ENCODE results near the gene ST6GALNAC1.
A peak's percentile ranks its signal among the peaks of the same experiment; 100 is the strongest.

Gene ST6GALNAC1, protein sequence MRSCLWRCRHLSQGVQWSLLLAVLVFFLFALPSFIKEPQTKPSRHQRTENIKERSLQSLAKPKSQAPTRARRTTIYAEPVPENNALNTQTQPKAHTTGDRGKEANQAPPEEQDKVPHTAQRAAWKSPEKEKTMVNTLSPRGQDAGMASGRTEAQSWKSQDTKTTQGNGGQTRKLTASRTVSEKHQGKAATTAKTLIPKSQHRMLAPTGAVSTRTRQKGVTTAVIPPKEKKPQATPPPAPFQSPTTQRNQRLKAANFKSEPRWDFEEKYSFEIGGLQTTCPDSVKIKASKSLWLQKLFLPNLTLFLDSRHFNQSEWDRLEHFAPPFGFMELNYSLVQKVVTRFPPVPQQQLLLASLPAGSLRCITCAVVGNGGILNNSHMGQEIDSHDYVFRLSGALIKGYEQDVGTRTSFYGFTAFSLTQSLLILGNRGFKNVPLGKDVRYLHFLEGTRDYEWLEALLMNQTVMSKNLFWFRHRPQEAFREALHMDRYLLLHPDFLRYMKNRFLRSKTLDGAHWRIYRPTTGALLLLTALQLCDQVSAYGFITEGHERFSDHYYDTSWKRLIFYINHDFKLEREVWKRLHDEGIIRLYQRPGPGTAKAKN

GRCh38 chr17:76643553-76644148, at the start of gene ST6GALNAC1:
Gene ST6GALNAC1 (minus strand): TSS chr17:76643757. CDS start chr17:76643638, 119 bp downstream.
- no peak for DNase-seq (ENCODE audit: low read depth)
- no peak within 1 kb of the TSS for H3K4me3 ChIP-seq (ENCODE audit: low read depth, low read length)

GRCh38 chr17:76691379-76692191, 48.0 kb upstream of the ST6GALNAC1 start:
- no peak overlapping the region for H3K4me3 ChIP-seq (ENCODE audit: low read depth, low read length)
- DNase-seq (ENCODE audit: low read depth): no peak

DNA sequence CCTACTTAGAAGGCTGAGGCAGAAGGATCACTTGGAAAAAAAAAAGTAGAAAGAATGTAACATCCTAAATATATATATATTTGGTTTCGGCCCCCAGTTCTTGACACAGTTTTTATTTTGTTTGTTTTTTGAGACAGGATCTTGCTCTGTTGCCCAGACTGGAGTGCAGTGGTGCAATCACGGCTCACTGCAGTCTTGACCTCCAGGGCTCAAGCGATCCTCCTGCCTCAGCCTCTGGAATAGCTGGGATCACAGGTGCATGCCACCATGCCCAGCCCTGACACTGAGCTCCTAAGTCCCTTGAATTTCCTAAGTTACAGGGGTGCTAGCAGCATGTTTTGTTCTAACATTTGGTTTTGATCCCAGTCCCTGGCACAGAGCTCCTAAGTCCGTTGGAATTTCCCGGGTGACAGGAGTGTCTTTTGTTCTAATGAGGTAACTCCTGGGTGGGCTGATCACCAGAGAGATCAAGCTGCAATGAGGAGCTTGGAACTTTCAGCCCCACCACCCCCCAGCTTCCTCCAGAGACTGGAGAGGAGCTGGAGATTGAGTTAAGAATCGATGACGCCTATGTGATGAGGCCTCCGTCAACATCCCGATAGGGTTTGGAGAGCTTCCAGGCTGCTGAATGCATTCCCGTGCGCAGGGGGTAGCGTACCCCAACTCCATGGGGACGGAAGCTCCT, 47.2 kb upstream of the ST6GALNAC1 start:
- no peak overlapping the region for H3K4me3 ChIP-seq (ENCODE audit: low read depth, low read length)
- no peak for DNase-seq (ENCODE audit: low read depth)

DNA sequence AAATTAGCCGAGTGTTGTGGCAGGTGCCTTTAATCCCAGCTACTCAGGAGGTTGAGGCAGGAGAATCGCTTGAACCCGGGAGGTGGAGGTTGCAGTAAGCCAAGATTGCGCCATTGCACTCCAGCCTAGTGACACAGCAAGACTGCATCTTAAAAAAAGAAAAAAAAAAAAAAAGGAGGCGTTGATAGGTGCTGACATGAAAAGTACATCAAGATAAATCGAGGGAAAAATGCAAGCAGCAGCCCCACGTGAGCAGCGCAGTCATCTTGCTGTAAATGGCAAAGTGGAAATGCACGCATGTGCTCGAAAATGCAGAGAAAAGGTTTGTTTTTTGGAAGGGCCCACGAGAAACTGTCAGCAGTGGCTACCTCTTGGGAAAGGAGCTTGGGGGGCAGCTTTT, 46.3 kb upstream of the ST6GALNAC1 start:
- no peak for DNase-seq (ENCODE audit: low read depth)
- no peak overlapping the region for H3K4me3 ChIP-seq (ENCODE audit: low read depth, low read length)

- DNase-seq (ENCODE audit: low read depth): no peak
- no peak overlapping the region for H3K4me3 ChIP-seq (ENCODE audit: low read depth, low read length)
Measured at GRCh38 chr17:76688165-76688622, 44.6 kb upstream of the ST6GALNAC1 start.

GRCh38 chr17:76687298-76688164, 44.0 kb upstream of the ST6GALNAC1 start:
- H3K4me3 ChIP-seq (ENCODE audit: low read depth, low read length): no peak overlapping the region
- no peak for DNase-seq (ENCODE audit: low read depth)

- no peak for DNase-seq (ENCODE audit: low read depth)
Measured at GRCh38 chr17:76686538-76687297, 43.2 kb upstream of the ST6GALNAC1 start.

DNA sequence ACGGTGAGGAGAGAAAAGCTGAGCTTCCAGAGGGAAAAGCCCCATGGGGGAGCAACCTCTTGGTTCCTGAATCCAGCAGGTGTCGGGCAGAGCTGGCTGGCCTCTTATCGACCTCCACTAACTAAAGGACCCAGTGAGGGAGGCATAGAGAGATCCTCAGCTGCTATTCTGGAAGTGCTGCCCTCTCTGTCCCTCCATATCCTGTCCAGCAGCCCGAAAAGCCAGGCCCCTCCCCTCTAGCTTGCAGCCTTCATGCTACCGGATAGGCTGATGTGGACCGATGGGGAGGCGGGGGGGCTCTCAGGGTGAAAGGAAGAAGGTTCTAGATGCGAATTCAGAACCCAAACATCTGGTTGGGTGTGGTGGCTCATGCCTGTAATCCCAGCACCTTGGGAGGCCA, 42.3 kb upstream of the ST6GALNAC1 start:
- no peak overlapping the region for H3K4me3 ChIP-seq (ENCODE audit: low read depth, low read length)
- DNase-seq (ENCODE audit: low read depth): no peak

More at GRCh38 chr17:76686538-76687297, 43.2 kb upstream of the ST6GALNAC1 start:
- H3K4me3 ChIP-seq (ENCODE audit: low read depth, low read length): no peak overlapping the region

DNA sequence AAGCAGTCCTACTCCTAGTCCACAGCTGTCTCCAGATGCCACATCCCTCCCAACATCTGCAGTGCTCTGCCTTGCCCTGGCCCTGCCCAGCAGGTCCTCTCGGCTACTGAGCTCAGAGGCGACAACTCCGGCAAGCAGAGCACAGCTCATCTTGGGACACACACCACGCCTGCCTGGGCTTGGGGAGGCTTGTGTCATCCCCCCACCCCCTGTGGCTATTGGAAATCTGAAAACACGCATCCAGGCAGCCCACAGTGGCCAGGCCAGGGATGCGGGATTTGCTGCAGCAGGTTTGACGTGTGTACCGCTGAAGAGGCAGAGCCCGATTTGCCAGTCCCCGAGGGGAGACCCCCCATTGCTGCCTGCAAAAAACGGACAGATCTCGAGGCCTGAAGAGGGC, 41.8 kb upstream of the ST6GALNAC1 start:
- H3K4me3 ChIP-seq (ENCODE audit: low read depth, low read length): no peak overlapping the region

DNA sequence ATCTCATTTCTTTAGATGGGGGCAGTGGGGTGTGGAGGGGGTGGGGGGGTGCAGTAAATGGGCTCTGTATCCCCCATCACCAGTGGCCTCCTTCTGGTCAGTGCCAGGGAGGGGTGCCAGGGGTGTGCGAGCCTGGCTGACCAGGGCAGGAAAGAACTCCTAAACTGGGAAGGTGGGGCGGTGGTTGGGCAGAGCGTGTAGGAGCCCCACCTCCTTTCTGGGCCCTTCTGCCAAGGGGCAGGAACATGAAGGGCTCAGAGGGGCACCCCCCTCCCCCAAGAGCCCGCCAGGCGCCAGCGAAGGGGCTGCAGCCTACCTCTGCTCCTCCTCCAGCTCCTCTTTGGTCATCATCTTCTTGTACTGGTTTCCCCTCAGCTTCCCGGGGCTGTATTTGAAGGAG, 41.2 kb upstream of the ST6GALNAC1 start:
- H3K4me3 ChIP-seq (ENCODE audit: low read depth, low read length): no peak overlapping the region
- no peak for DNase-seq (ENCODE audit: low read depth)

More for the DNA sequence above, 41.8 kb upstream of the ST6GALNAC1 start:
- no peak for DNase-seq (ENCODE audit: low read depth)

GRCh38 chr17:76683921-76684745, 40.6 kb upstream of the ST6GALNAC1 start:
- DNase-seq (ENCODE audit: low read depth): no peak
- H3K4me3 ChIP-seq (ENCODE audit: low read depth, low read length): no peak overlapping the region

DNA sequence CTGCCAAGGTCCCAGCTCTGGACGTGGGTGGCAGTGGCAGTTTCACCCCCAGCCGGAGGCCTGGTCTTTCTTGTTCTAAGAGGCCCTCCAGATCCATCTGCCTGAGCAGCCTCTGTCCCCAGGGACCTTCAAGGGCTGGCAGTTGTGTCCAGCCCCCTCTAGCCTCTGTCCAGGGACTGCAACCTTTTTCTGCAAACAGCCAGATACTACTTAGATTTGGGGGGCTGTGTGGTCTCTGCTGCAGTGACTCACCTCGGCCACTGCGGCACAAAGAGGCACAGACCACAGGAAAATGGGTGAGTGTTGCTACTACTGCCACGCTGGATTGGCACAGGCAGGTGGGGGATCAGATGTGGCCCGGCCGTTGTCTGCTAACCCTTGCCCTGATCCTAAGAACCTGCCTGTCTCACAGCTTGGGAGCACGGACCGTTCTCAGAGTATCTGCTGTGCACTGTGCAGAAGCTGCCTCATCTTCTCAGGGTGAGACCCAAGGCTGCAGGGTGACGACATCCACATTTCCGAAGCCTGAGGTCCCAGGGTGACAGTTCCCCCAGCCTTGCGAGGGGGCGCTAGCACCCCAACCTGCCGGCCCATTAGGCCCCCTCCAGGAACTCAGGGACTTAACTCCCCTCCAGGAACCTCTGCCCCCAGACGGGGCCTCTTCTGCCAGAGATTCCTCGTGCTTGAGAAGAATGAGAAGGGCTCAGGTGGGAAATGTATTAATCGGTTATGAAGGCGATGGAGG, 39.6 kb upstream of the ST6GALNAC1 start:
- DNase-seq (ENCODE audit: low read depth): no peak

GRCh38 chr17:76682296-76682695, 38.7 kb upstream of the ST6GALNAC1 start:
- no peak overlapping the region for H3K4me3 ChIP-seq (ENCODE audit: low read depth, low read length)

More for the DNA sequence above, 39.6 kb upstream of the ST6GALNAC1 start:
- no peak overlapping the region for H3K4me3 ChIP-seq (ENCODE audit: low read depth, low read length)

GRCh38 chr17:76681222-76682137, 37.9 kb upstream of the ST6GALNAC1 start:
- H3K4me3 ChIP-seq (ENCODE audit: low read depth, low read length): no peak overlapping the region
- DNase-seq (ENCODE audit: low read depth): no peak

More at GRCh38 chr17:76682296-76682695, 38.7 kb upstream of the ST6GALNAC1 start:
- peak; percentile 51 for DNase-seq (ENCODE audit: low read depth)

DNA sequence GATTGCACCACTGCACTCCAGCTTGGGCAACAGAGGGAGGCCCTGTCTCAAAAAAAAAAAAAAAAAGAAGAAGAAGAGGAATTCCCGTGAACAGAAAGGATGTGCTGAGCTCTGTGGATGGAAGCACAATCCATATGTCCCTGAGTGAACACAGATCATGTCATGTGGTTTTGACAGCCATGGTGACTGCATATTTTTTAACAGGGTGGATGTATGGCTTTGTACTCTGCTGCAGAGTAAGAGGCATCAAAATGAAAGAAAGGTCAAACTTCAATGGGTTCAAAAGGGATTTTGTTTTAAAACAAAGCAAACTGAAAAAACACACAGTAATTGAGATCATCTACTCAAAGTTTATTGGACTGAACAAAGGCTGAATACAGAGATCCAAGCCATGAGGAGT, 35.7 kb upstream of the ST6GALNAC1 start:
- no peak overlapping the region for H3K4me3 ChIP-seq (ENCODE audit: low read depth, low read length)
- no peak for DNase-seq (ENCODE audit: low read depth)

All from skeletal muscle cell (primary cell).